CD4-positive, alpha-beta T cell (primary cell): ENCODE measurements around the gene MUC4. TPM values are rescaled to one million over a fixed set of nuclear protein-coding genes. Genes with fewer than 3 reads are reported as not detected.
"Not testable (repeated sequence)": the region's sequence is repeated elsewhere in the genome, so short reads cannot be mapped to it uniquely, and the experiment has no call there.

ENCODE experiments used
- ATAC-seq: fragments of 200-7000 bp; cut with Tn5 transposase; one replicate; pipeline ENCODE4 v1.10.0; 2022; ENCODE audit warnings: mild to moderate bottlenecking; ENCODE audit not compliant: poor library complexity
- CTCF ChIA-PET: fragments of 350-600 bp; sonication (Branson Sonifier 250); formaldehyde crosslinking; loops from one replicate; lab custom pipeline; 2021; ENCODE audit warnings: antibody characterized with exemption, inconsistent platforms; lab: Charles Lee
- POLR2A ChIA-PET: fragments of 350-600 bp; sonication (Branson Sonifier 250); formaldehyde crosslinking; loops from one replicate; lab custom pipeline; 2021; ENCODE audit warnings: antibody characterized with exemption, inconsistent platforms; lab: Charles Lee
- DNase-seq, 14 experiments: peaks; one replicate each; pipeline ENCODE4 v3.0.0-alpha.2; 2013 to 2020; ENCODE audit warnings: mixed read lengths in 2 of 14
- H3K27ac ChIP-seq, 2 donors: one replicate each; pipeline versions ENCODE4 v1.5.1 to v1.7.0; 2013; ENCODE audit warnings: low read length in 2 of 2, low read depth in 1 of 2, mild to moderate bottlenecking in 1 of 2
- H3K27me3 ChIP-seq, 2 experiments: 1 replicate in 1 of 2; 2 replicates in 1 of 2; pipeline versions ENCODE4 v1.6.1 to v1.7.0; 2013; ENCODE audit warnings: low read length in 2 of 2, control low read depth in 1 of 2, mild to moderate bottlenecking in 1 of 2, moderate library complexity in 1 of 2; ENCODE audit not compliant: insufficient read depth in 2 of 2, control insufficient read depth in 1 of 2
- H3K36me3 ChIP-seq: one replicate; pipeline ENCODE4 v1.6.1; 2013; ENCODE audit warnings: low read length, control low read depth; ENCODE audit not compliant: insufficient read depth
- H3K4me1 ChIP-seq: one replicate; pipeline ENCODE4 v1.6.1; 2013; ENCODE audit warnings: low read length, control low read depth; ENCODE audit not compliant: insufficient read depth
- H3K4me3 ChIP-seq: one replicate; pipeline ENCODE4 v1.5.1; 2013; ENCODE audit warnings: mild to moderate bottlenecking, low read length, moderate library complexity
- H3K9me3 ChIP-seq, 2 experiments: 1 replicate in 1 of 2; 2 replicates in 1 of 2; pipeline versions ENCODE4 v1.6.1 to v1.7.0; 2013; ENCODE audit warnings: low read length in 2 of 2, mild to moderate bottlenecking in 2 of 2, control low read depth in 1 of 2, moderate library complexity in 1 of 2; ENCODE audit not compliant: control insufficient read depth in 1 of 2, insufficient read depth in 1 of 2
- H3K27ac Mint-ChIP-seq: one replicate; pipeline ENCODE4 v1.8.0; 2020; ENCODE audit warnings: mixed read lengths
- H3K27me3 Mint-ChIP-seq: one replicate; pipeline ENCODE4 v1.8.0; 2021; ENCODE audit warnings: mixed read lengths
- H3K36me3 Mint-ChIP-seq: one replicate; pipeline ENCODE4 v1.8.0; 2021; ENCODE audit warnings: low read depth, mixed read lengths
- H3K4me1 Mint-ChIP-seq: one replicate; pipeline ENCODE4 v1.8.0; 2021; ENCODE audit warnings: low read depth, mixed read lengths
- H3K4me3 Mint-ChIP-seq: one replicate; pipeline ENCODE4 v1.8.0; 2020; ENCODE audit warnings: mild to moderate bottlenecking, mixed read lengths
- H3K9me3 Mint-ChIP-seq: one replicate; pipeline ENCODE4 v1.8.0; 2020; ENCODE audit warnings: mixed read lengths
- intact Hi-C, 2 experiments: fragments of 100-400 bp; cut with DNase I in 1 of 2; cut with micrococcal nuclease in 1 of 2; formaldehyde crosslinking; loops; one replicate each; pipeline versions ENCODE4 v1.15.1 to v1.9.0; 2023 to 2025; cut with DNase I, micrococcal nuclease
- total RNA-seq, 174 experiments: library from RNA in 2 of 174; stranded (reverse) in 2 of 174; gene quantifications; one replicate each; pipeline ENCODE4 v1.2.3 and lab custom pipeline; 2021 to 2026
- TF ChIP-seq, protein P1 (sequence below): fragments of 200-600 bp; IDR thresholded peaks from one replicate; pipeline ENCODE4 v1.8.0; 2022; ENCODE audit warnings: antibody characterized with exemption, mild to moderate bottlenecking

MUC4 gene
- total RNA-seq, 2 experiments from 2014 or later: not detected

DNA sequence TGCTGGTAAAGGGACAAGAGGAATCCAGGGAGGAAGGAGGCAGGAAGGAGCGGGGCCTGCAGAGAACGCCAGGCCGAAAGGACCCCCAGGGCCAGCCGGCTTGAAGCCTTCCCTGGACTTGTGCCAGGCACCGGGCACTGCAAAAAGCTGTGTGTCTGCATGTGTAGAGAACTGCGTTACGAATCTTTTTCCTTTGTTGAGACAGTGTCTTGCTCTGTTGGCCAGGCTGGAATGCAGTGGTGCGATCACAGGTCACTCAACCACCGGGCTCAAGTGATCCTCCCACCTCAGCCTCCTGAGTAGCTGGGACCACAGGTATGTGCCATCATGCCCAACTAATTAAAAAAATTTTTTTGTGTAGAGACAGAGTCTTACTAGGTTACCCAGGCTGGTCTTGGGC lies 17.0 kb upstream of the MUC4 start:
- Mint-ChIP-seq H3K4me3 (no peak overlapping the region), H3K27me3 (no peaks in the 10 kb centered on the region), H3K36me3 (no peaks in the 10 kb centered on the region), H3K4me1 (no peaks in the 10 kb centered on the region), H3K27ac (no peak overlapping the region), H3K9me3 (no peaks in the 10 kb centered on the region)
- intact Hi-C loops: no loop called here
- H3K4me1 ChIP-seq: no peaks in the 10 kb centered on the region
- no peak overlapping the region for H3K4me3 ChIP-seq
- peaks cover 0 to 2% of the 10 kb centered on the region in 2 experiments for H3K27me3 ChIP-seq
- no peaks in the 10 kb centered on the region for H3K36me3 ChIP-seq
- DNase-seq: no peak
- no peak overlapping the region for H3K27ac ChIP-seq
- no peaks in the 10 kb centered on the region for H3K9me3 ChIP-seq
- CTCF ChIA-PET: no interaction called here
- no peak for ATAC-seq
- TF ChIP-seq, protein P1, sequence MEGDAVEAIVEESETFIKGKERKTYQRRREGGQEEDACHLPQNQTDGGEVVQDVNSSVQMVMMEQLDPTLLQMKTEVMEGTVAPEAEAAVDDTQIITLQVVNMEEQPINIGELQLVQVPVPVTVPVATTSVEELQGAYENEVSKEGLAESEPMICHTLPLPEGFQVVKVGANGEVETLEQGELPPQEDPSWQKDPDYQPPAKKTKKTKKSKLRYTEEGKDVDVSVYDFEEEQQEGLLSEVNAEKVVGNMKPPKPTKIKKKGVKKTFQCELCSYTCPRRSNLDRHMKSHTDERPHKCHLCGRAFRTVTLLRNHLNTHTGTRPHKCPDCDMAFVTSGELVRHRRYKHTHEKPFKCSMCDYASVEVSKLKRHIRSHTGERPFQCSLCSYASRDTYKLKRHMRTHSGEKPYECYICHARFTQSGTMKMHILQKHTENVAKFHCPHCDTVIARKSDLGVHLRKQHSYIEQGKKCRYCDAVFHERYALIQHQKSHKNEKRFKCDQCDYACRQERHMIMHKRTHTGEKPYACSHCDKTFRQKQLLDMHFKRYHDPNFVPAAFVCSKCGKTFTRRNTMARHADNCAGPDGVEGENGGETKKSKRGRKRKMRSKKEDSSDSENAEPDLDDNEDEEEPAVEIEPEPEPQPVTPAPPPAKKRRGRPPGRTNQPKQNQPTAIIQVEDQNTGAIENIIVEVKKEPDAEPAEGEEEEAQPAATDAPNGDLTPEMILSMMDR: no peak
- POLR2A ChIA-PET: no interaction called here

DNA sequence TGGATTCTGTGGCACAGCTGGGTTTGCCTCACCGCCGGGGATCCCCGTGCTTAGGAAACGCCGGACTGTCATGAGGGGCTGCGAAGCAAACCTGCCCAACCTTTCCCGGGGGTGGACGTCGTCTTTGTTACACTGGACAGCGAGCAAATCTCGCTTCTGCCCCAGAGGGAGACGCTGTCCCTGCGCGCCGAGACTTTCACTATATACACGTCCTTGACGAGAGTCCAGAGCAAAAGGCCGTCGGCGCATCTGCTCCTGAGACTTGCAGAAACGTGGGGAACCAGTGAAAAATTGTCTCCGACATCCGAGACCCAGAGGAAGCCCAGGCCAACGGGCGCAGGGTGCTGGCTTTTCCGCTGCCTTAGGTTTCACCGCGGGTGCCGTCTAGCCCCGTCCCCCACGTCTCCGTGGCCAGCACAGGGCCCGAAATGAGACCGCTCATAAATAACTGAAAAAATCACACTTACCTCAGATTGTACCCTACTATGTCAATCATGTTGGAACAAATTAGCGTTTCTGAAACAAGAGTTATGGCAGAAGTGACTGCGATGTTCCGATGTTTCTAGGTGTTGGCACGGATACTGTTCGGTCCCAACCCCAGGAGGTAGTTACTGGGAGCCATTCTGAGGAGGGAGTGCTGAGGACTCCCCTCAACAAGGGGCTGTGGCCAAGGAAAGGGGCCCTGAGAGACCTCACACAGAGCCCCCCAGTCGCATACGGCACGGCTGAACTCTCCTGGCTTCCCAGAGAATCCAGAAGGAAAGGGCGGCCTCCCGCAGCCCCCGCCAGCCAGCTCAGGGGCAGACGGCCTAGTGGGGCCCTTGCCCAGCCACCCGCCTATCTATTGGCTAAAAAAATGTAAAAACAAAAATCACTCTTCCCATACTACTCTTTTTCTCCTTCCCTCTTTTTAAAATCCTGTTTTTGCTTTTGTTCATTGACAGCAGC lies 14.4 kb upstream of the MUC4 start:
- H3K9me3 ChIP-seq: no peaks in the 10 kb centered on the region
- H3K27me3 ChIP-seq: peaks cover 0 to 3% of the 10 kb centered on the region in 2 experiments
- no peak for DNase-seq
- H3K4me3 ChIP-seq: no peak overlapping the region
- no peak overlapping the region for H3K27ac ChIP-seq
- ATAC-seq: no peak
- intact Hi-C loops: no loop called here
- no peaks in the 10 kb centered on the region for H3K27me3 Mint-ChIP-seq
- CTCF ChIA-PET: no interaction called here
- no peaks in the 10 kb centered on the region for H3K4me1 Mint-ChIP-seq
- POLR2A ChIA-PET: no interaction called here
- TF ChIP-seq, protein P1: no peak
- no peak overlapping the region for H3K27ac Mint-ChIP-seq
- no peaks in the 10 kb centered on the region for H3K9me3 Mint-ChIP-seq
- no peaks in the 10 kb centered on the region for H3K4me1 ChIP-seq
- H3K36me3 Mint-ChIP-seq: no peaks in the 10 kb centered on the region
- H3K4me3 Mint-ChIP-seq: no peak overlapping the region
- H3K36me3 ChIP-seq: no peaks in the 10 kb centered on the region

DNA sequence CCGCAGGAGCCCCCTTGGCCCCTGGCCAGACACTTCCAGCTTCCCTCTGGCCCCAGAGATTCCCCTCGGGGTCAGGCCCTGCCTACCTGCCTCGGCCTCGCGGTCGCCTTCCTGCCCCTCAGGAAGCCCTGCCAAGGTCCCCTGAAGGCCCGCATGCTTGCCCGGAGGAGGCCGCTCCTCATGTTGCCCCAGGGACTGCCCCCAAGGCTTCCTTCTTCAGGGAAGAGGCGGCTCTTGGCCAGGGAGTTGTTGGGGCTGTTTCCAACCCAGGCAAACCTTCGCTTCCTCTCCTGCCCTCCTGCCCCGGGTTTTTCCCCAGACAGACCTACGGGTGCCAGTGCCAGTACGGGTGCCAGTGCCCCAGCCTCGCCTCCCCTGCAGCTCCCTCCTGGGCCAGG lies 13.5 kb upstream of the MUC4 start:
- ChIA-PET POLR2A (no interaction called here), CTCF (no interaction called here)
- ATAC-seq: no peak
- no peaks in the 10 kb centered on the region for H3K36me3 Mint-ChIP-seq
- Histone ChIP-seq H3K36me3 (no peaks in the 10 kb centered on the region), H3K4me3 (no peak overlapping the region), H3K27me3 (peaks cover 0 to 3% of the 10 kb centered on the region in 2 experiments), H3K4me1 (no peaks in the 10 kb centered on the region), H3K9me3 (no peaks in the 10 kb centered on the region), H3K27ac (no peak overlapping the region)
- TF ChIP-seq, protein P1: no peak
- no peaks in the 10 kb centered on the region for H3K4me1 Mint-ChIP-seq
- no peaks in the 10 kb centered on the region for H3K9me3 Mint-ChIP-seq
- no peak for DNase-seq
- intact Hi-C loops: no loop called here
- H3K27me3 Mint-ChIP-seq: no peaks in the 10 kb centered on the region
- no peak overlapping the region for H3K27ac Mint-ChIP-seq
- no peak overlapping the region for H3K4me3 Mint-ChIP-seq

DNA sequence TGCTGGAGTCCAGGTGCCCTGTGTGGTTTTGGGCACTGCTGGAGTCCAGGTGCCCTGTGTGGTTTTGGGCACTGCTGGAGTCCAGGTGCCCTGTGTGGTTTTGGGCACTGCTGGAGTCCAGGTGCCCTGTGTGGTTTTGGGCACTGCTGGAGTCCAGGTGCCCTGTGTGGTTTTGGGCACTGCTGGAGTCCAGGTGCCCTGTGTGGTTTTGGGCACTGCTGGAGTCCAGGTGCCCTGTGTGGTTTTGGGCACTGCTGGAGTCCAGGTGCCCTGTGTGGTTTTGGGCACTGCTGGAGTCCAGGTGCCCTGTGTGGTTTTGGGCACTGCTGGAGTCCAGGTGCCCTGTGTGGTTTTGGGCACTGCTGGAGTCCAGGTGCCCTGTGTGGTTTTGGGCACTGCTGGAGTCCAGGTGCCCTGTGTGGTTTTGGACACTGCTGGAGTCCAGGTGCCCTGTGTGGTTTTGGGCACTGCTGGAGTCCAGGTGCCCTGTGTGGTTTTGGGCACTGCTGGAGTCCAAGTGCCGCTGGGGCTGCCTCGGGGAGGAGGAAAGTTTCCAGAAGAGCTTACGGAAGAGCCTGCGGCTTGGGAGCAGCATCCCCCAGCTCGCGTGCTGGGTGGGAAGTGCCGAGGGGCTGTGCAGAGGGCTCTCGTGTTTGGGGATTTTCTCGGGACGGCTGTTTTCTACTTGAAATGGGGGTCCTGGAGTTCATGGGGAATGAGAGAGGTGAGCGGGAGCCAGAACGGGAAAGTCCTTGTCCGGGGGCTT lies 12.9 kb upstream of the MUC4 start:
- H3K27ac Mint-ChIP-seq, H3K27me3 ChIP-seq, H3K4me1 ChIP-seq, intact Hi-C loops, H3K4me1 Mint-ChIP-seq, H3K36me3 ChIP-seq, H3K27ac ChIP-seq, DNase-seq, H3K9me3 Mint-ChIP-seq, H3K4me3 Mint-ChIP-seq, H3K4me3 ChIP-seq, CTCF ChIA-PET, POLR2A ChIA-PET, H3K27me3 Mint-ChIP-seq, H3K36me3 Mint-ChIP-seq, ATAC-seq, H3K9me3 ChIP-seq: not testable (repeated sequence)
